Measurements from ENCODE around the gene LILRA2. TPM values are rescaled to one million over a fixed set of nuclear protein-coding genes. Genes with fewer than 3 reads are reported as not detected.

Gene LILRA2
- total and polyA plus RNA-seq, 2 of the 8 experiments (the other 6 are each of a cell fraction or from before 2014, with no cell fraction given) = not detected

DNA sequence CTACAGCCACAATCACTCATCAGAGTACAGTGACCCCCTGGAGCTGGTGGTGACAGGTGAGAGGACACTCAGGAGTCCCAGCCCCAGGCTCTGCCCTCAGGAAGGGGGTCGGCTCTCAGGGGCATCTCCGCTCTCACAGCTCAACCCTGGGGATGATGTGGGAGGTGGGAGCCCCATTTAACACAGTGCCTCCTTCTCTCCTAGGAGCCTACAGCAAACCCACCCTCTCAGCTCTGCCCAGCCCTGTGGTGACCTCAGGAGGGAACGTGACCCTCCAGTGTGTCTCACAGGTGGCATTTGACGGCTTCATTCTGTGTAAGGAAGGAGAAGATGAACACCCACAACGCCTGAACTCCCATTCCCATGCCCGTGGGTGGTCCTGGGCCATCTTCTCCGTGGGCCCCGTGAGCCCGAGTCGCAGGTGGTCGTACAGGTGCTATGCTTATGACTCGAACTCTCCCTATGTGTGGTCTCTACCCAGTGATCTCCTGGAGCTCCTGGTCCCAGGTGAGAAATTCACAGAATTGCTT lies 1.0 kb downstream of the LILRA2 start:
- H2BK15ac ChIP-seq (ENCODE audit: low read length) = no peak overlapping the region
- no peak overlapping the region for H2BK120ac ChIP-seq (replicated peaks; ENCODE audit: low read depth, low read length)
- no peak for FAIRE-seq
- DNase-seq (ENCODE audit: low read depth in 1 of 2, low spot score in 2 of 2) = no peak
- CTCF ChIA-PET (ENCODE audit: partially characterized antibody) = no interaction called here
- no peaks in the 10 kb centered on the region for H3K4me1 ChIP-seq (replicated peaks in 1 of 4; ENCODE audit: control insufficient read depth in 3 of 4, insufficient read depth in 4 of 4, low read length in 3 of 4)
- no peak overlapping the region for H3K4me3 ChIP-seq (ENCODE audit: extremely low read depth in 1 of 4, insufficient read depth in 2 of 4, low read depth in 3 of 4, low read length in 4 of 4)
- no peak overlapping the region for H3K18ac ChIP-seq (ENCODE audit: extremely low read depth, low read length)
- no peak overlapping the region for H3K9ac ChIP-seq (replicated peaks in 1 of 4; ENCODE audit: extremely low read depth in 1 of 4, low read depth in 3 of 4, low read length in 3 of 4)
- no peaks in the 10 kb centered on the region for H3K79me1 ChIP-seq (ENCODE audit: low read depth, low read length)
- no peak overlapping the region for H2AFZ ChIP-seq (ENCODE audit: low read length)
- no peaks in the 10 kb centered on the region for H4K20me1 ChIP-seq (replicated peaks in 1 of 2; ENCODE audit: control insufficient read depth in 1 of 2, insufficient read depth in 2 of 2, low read length in 2 of 2)
- H3K27me3 ChIP-seq (replicated peaks in 1 of 4; ENCODE audit: control insufficient read depth in 3 of 4, extremely low read depth in 1 of 4, insufficient read depth in 3 of 4, low read length in 3 of 4) = no peaks in the 10 kb centered on the region
- no peak overlapping the region for H2AK5ac ChIP-seq (ENCODE audit: low read depth, low read length)
- H3K4ac ChIP-seq (replicated peaks; ENCODE audit: insufficient read length, low read depth, low read length) = no peak overlapping the region
- H2BK12ac ChIP-seq (ENCODE audit: low read depth, low read length) = no peak overlapping the region
- H3K23ac ChIP-seq (ENCODE audit: insufficient read length) = no peak overlapping the region
- H3K27ac ChIP-seq (ENCODE audit: low read depth, low read length) = no peak overlapping the region
- H2BK20ac ChIP-seq (ENCODE audit: low read length) = no peak overlapping the region
- no peak overlapping the region for H4K91ac ChIP-seq (replicated peaks; ENCODE audit: insufficient read length, low read length)
- 72% methylated on average over 12 of the region's 12 CpGs; no CpG with 5 or more reads in 1 of the 2 experiments for WGBS, 2 experiments (ENCODE audit: extremely low coverage in 1 of 2, insufficient coverage in 1 of 2, insufficient read length in 1 of 2, insufficient replicate concordance in 2 of 2, low coverage in 1 of 2, low lambda C conversion rate in 2 of 2, missing lambda C conversion rate in 1 of 2)
- H2BK5ac ChIP-seq (ENCODE audit: low read depth, low read length) = no peak overlapping the region
- no peak overlapping the region for H3K4me2 ChIP-seq (ENCODE audit: insufficient read depth in 1 of 2, low read depth in 2 of 2, low read length in 2 of 2)
- H3K56ac ChIP-seq (replicated peaks; ENCODE audit: insufficient read length, low read depth, low read length) = no peak overlapping the region
- no peaks in the 10 kb centered on the region for H3K23me2 ChIP-seq (ENCODE audit: low read depth, low read length)
- POLR2A ChIA-PET (ENCODE audit: partially characterized antibody) = no interaction called here
- H4K8ac ChIP-seq (ENCODE audit: extremely low read depth, insufficient read depth, low read length) = no peak overlapping the region
- no peaks in the 10 kb centered on the region for H3K79me2 ChIP-seq (ENCODE audit: control insufficient read depth in 1 of 2, insufficient read depth in 2 of 2, low read length in 2 of 2)
- TF ChIP-seq GTF2F1 (IDR thresholded peaks at IDR 0.05; ENCODE audit: borderline replicate concordance, low read depth, low read length) (no peak), CBX8 (IDR thresholded peaks at IDR 0.05; ENCODE audit: borderline replicate concordance, low read depth, low read length) (no peak), GABPA (IDR thresholded peaks at IDR 0.05; ENCODE audit: borderline replicate concordance, insufficient read depth, low read length) (no peak), HDAC6 (IDR thresholded peaks at IDR 0.05; ENCODE audit: low read depth, low read length) (no peak), SAP30 (IDR thresholded peaks at IDR 0.05; ENCODE audit: insufficient read depth, insufficient replicate concordance, low read length) (no peak), TCF12 (IDR thresholded peaks at IDR 0.05; ENCODE audit: low read depth, low read length) (no peak), TEAD4 (IDR thresholded peaks at IDR 0.05; ENCODE audit: low read depth, low read length) (no peak), YY1 (IDR thresholded peaks at IDR 0.05; ENCODE audit: low read depth, low read length) (no peak), TAF1 (IDR thresholded peaks at IDR 0.05; ENCODE audit: low read depth, low read length) (no peak), RFX5 (IDR thresholded peaks at IDR 0.05; ENCODE audit: borderline replicate concordance, low read depth, low read length) (no peak)
- no peaks in the 10 kb centered on the region for H3K36me3 ChIP-seq (ENCODE audit: control insufficient read depth in 2 of 4, insufficient read depth in 4 of 4, low read length in 3 of 4)
- H4K5ac ChIP-seq (ENCODE audit: insufficient read length, low read depth, low read length) = no peak overlapping the region
- no peak overlapping the region for H3K14ac ChIP-seq (ENCODE audit: insufficient read length)
- H3K9me3 ChIP-seq (ENCODE audit: insufficient read depth in 2 of 2, low read depth in 1 of 2, low read length in 1 of 2) = peaks cover 60 to 77% of the 10 kb centered on the region in 2 experiments

Measured in H1 (cell line).